CD4-positive, CD25-positive, alpha-beta regulatory T cell (primary cell): Measurements from ENCODE around the gene GIT1. TPM values are rescaled to one million over a fixed set of nuclear protein-coding genes. Genes with fewer than 3 reads are reported as not detected.

Experiments used
- ATAC-seq, 2 donors: fragments of 150-1000 bp; cut with Tn5 transposase; one replicate each; pipeline ENCODE4 v1.10.0; 2021; ENCODE audit warnings: low read depth in 2 of 2, moderate number of reproducible peaks in 2 of 2, moderate library complexity in 1 of 2
- DNase-seq, 3 donors: peaks; one replicate each; pipeline versions ENCODE4 v3.0.0 to v3.0.0-alpha.2; 2012 to 2022; ENCODE audit warnings: mixed read lengths in 1 of 3
- H3K27ac ChIP-seq: one replicate; pipeline ENCODE4 v1.7.0; 2013; ENCODE audit warnings: mild to moderate bottlenecking, low read length; ENCODE audit not compliant: insufficient read depth, poor library complexity, severe bottlenecking
- H3K27me3 ChIP-seq: one replicate; pipeline ENCODE4 v1.7.0; 2013; ENCODE audit warnings: low read length; ENCODE audit not compliant: control insufficient read depth, insufficient read depth
- H3K36me3 ChIP-seq: one replicate; pipeline ENCODE4 v1.7.0; 2013; ENCODE audit warnings: mild to moderate bottlenecking, low read length, moderate library complexity; ENCODE audit not compliant: control insufficient read depth, insufficient read depth
- H3K4me1 ChIP-seq: 2 replicates; pipeline ENCODE4 v1.7.0; 2013; ENCODE audit warnings: mild to moderate bottlenecking, low read length; ENCODE audit not compliant: insufficient read depth, control insufficient read depth, poor library complexity, severe bottlenecking
- H3K4me3 ChIP-seq: one replicate; pipeline ENCODE4 v1.7.0; 2013; ENCODE audit warnings: low read depth, mild to moderate bottlenecking, low read length, moderate library complexity
- H3K9me3 ChIP-seq, 2 experiments: 1 replicate in 1 of 2; 2 replicates in 1 of 2; pipeline ENCODE4 v1.7.0; 2013; ENCODE audit warnings: low read length in 2 of 2, mild to moderate bottlenecking in 1 of 2, moderate library complexity in 1 of 2; ENCODE audit not compliant: control insufficient read depth in 2 of 2
- H3K27ac Mint-ChIP-seq, 3 donors: one replicate each; pipeline ENCODE4 v1.8.0; 2020 to 2022; ENCODE audit warnings: mild to moderate bottlenecking in 3 of 3, mixed read lengths in 3 of 3, moderate library complexity in 2 of 3
- H3K27me3 Mint-ChIP-seq: one replicate; pipeline ENCODE4 v1.8.0; 2022; ENCODE audit warnings: mild to moderate bottlenecking, mixed read lengths
- H3K36me3 Mint-ChIP-seq: one replicate; pipeline ENCODE4 v1.8.0; 2020; ENCODE audit warnings: mixed read lengths
- H3K4me1 Mint-ChIP-seq, 4 donors: one replicate each; pipeline ENCODE4 v1.8.0; 2020 to 2022; ENCODE audit warnings: mixed read lengths in 4 of 4, mild to moderate bottlenecking in 1 of 4
- H3K4me3 Mint-ChIP-seq, 4 donors: one replicate each; pipeline ENCODE4 v1.8.0; 2020 to 2022; ENCODE audit warnings: mild to moderate bottlenecking in 4 of 4, mixed read lengths in 4 of 4, moderate library complexity in 3 of 4
- H3K9me3 Mint-ChIP-seq, 7 donors: one replicate each; pipeline ENCODE4 v1.8.0; 2020 to 2022; ENCODE audit warnings: mixed read lengths in 7 of 7, mild to moderate bottlenecking in 3 of 7, moderate library complexity in 2 of 7
- polyA plus RNA-seq, 4 donors: library from polyadenylated mRNA; unstranded; fragments of 300-500 nt; fragmentation: Illumina TruSeq; gene quantifications; one replicate each; pipeline ENCODE4 v1.2.3, GENCODE V29; 2021
- total RNA-seq: library from RNA; stranded (reverse); gene quantifications from one replicate; pipeline ENCODE4 v1.2.3, GENCODE V29; 2022

GIT1 gene
- total and polyA plus RNA-seq, 5 donors from 2014 or later, result 5.5 to 41.5 (median 6.6) TPM

DNA sequence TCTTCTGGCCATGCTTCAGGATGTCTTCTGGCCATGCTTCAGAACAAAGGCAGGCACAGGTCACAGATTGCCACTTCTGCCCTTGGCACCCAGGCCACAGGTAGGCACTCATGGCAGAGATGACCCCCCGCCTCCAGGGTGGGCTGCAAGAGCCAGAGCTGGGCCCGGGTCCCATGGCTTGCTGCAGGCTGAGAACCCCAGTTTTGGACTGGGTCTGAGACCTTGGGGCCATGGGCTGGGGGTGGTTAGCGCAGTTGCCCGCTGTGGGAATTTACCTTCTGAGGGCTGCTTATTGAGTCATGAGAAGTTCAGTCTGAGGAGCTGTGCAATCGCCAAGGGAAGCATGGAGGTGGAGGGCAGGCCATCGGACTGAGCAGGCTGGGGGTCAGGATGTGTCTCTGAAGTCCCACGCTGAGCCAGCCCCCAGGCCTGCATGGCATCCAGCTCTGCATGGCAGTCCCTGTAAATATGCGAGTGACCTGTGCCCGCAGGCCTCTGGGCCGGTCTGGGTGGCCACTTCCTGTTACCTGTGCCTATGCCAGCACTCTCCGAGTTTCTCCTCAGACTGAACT, 5.2 kb upstream of the GIT1 start:
- Histone ChIP-seq H3K4me3 (no peak overlapping the region), H3K9me3 (no peaks in the 10 kb centered on the region), H3K36me3 (no peaks in the 10 kb centered on the region), H3K27me3 (no peaks in the 10 kb centered on the region), H3K4me1 (peaks cover 44% of the 10 kb centered on the region), H3K27ac (no peak overlapping the region)
- no peak overlapping the region for H3K27ac Mint-ChIP-seq
- peaks cover 0 to 42% (median 19%) of the 10 kb centered on the region in 4 donors for H3K4me1 Mint-ChIP-seq
- peak overlapping the region; percentile 76 to 94 (median 81) for H3K4me3 Mint-ChIP-seq
- H3K9me3 Mint-ChIP-seq, result no peaks in the 10 kb centered on the region
- H3K27me3 Mint-ChIP-seq, result no peaks in the 10 kb centered on the region
- no peak for ATAC-seq
- H3K36me3 Mint-ChIP-seq, result no peaks in the 10 kb centered on the region
- no peak for DNase-seq

DNA sequence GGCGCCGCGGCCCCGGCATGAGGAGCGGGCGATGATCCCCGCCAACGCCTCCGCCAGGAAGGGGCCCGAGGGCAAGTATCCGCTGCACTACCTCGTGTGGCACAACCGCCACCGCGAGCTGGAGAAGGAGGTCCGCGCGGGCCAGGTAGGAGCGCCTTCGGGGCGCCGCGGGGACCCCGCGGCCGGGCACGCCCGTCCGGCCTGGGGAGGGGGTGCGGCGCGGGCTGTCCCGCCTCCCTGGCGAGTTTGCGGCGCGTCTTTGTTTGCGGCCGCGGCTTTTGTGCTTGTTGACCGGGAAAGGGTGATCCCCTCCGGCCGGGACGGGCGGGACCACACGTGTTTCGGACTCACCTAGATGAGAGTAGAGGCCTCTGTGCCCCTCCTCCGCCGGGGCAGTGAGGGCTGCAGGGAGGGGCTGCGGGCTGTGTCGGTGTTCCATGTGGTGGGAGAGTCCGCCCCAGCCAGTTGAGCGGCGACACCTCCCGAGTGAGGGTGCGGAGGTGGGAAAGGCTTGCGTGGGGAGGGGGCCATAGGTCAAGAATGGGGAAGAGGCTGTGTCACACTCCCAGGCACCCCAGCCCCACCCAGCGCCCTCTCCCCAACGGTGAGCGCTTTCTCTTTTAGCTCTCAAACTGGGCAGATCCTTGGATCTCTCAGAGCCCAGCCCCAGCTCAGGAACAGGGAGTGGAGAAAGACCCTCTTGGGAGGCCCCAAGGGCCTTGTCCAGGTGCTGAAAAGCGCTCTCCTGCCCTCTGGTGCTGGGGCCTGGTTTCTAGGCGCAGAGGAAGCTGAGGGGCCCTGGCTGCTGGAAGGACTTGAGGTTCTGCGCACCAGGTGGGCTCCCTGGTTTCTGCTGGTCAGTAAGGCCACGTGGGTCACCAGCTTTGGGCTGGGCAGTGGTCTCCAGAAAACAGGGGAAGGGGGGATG, 4.4 kb upstream of the GIT1 start:
- H3K36me3 ChIP-seq, result no peaks in the 10 kb centered on the region
- Mint-ChIP-seq H3K4me1 (peaks cover 0 to 39% (median 19%) of the 10 kb centered on the region in 4 donors), H3K27ac (no peak overlapping the region), H3K27me3 (no peaks in the 10 kb centered on the region), H3K4me3 (peak overlapping the region; percentile 76 to 94 (median 81)), H3K9me3 (no peaks in the 10 kb centered on the region), H3K36me3 (no peaks in the 10 kb centered on the region)
- no peaks in the 10 kb centered on the region for H3K27me3 ChIP-seq
- ATAC-seq (no peak), DNase-seq (peak in 1 of 3 donors; percentile 42)
- no peak overlapping the region for H3K4me3 ChIP-seq
- no peaks in the 10 kb centered on the region for H3K9me3 ChIP-seq
- no peak overlapping the region for H3K27ac ChIP-seq
- peaks cover 44% of the 10 kb centered on the region for H3K4me1 ChIP-seq

DNA sequence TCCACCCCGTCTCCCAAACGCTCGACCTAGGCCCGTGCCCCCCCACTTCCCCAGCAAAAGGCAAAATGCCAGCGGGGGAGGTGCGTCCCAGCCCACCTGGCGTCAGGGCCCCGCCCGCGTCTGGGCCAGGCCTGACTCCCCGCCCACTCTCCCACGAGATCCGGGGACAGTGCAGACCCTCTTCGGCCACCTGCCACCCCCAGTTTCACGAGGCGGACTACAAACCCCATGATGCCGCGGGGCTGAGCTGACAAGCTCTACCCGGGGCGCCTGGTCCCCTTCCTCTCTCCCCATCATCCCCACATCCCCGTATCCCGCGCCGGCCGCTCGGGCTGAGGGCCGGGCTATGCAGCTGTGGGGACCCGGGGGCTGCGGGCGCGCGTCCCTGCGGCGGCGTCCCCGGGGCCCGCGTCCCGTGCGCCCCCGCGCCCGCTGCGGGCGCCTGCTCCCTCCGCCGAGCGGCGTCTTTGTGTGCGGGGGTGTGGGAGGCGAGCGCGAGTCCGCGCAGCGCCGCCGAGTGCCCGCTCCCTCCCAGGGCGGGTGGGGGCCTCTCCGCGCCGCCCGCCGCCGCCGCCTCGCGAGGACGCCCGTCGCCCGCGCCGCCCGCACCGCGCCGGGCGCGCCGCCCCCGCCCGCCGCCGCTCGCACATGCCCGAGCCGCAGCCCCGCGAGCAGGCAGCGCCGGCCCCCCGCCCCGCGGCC, 3.6 kb upstream of the GIT1 start, which contains the start of gene ANKRD13B:
Gene ANKRD13B, plus strand, starts transcription at position 283 of the 702 bp plus-strand sequence. CDS start 490 bp downstream, outside the sequence.
- H3K27me3 Mint-ChIP-seq, result no peaks in the 10 kb centered on the region
- no peak within 1 kb of the TSS for H3K4me3 ChIP-seq
- H3K4me1 Mint-ChIP-seq, result peaks cover 0 to 42% (median 23%) of the 10 kb centered on the region in 4 donors
- H3K9me3 Mint-ChIP-seq, result no peaks in the 10 kb centered on the region
- H3K9me3 ChIP-seq, result no peaks in the 10 kb centered on the region
- DNase-seq, result peak in 2 of 3 donors; percentile 25 to 52
- ATAC-seq, result no peak
- H3K36me3 Mint-ChIP-seq, result no peaks in the 10 kb centered on the region
- peak within 1 kb of the TSS; percentile 91 to 94 (median 94) for H3K4me3 Mint-ChIP-seq
- peak within 1 kb of the TSS in 2 of 3 donors; percentile 51 to 82 for H3K27ac Mint-ChIP-seq
- no peaks in the 10 kb centered on the region for H3K27me3 ChIP-seq
- H3K36me3 ChIP-seq, result no peaks in the 10 kb centered on the region
- H3K4me1 ChIP-seq, result peaks cover 52% of the 10 kb centered on the region
- H3K27ac ChIP-seq, result no peak within 1 kb of the TSS

DNA sequence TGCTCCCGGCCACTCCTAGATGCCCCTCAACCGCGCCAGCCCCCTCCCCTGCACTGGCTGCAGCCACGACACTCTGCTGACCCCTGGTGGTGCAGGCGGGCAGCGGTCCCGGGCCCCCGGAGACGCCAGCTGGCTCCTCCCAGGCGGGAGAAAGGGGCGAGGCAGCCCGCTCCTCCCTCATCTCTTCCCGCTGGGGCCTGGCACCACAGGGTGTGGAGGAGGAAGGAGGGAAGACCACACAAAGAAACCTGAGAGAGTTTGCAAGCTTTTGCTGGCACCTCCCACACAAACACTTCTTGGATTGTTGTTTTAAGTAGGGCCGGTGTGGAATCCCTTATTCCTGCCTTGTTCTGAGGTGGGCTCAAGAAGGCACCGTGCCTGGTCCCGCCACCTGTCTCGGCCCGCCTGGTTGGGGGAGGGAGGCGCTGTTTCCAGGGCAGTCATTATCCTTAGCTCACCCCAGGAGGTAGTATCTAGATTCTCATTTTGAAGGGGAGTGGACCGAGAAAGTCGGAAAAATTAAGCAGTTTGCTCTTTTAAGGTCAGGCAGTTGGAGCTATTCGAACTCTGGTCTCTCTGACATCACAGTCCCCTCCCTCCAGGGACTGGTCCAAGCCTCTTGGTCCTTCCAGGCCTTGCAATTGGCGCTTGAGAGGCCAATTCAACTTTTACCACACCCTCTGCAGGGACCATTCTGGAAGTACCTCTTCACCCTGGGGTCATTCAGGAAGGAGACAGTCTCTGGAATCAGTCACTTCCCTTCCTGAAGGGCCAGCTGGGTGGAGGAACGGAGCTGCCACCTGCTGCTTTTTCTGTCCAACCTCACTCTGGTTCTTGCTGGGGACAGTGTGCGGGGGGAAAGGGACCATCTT, 2.5 kb upstream of the GIT1 start:
- Mint-ChIP-seq H3K4me3 (peak overlapping the region; percentile 91 to 94 (median 92)), H3K4me1 (peaks cover 0 to 52% (median 30%) of the 10 kb centered on the region in 4 donors), H3K36me3 (no peaks in the 10 kb centered on the region), H3K27ac (peak overlapping the region in 2 of 3 donors; percentile 51 to 82), H3K9me3 (no peaks in the 10 kb centered on the region), H3K27me3 (no peaks in the 10 kb centered on the region)
- Histone ChIP-seq H3K4me1 (peaks cover 63% of the 10 kb centered on the region), H3K9me3 (no peaks in the 10 kb centered on the region), H3K36me3 (no peaks in the 10 kb centered on the region), H3K27ac (peak overlapping the region; percentile 65), H3K27me3 (no peaks in the 10 kb centered on the region), H3K4me3 (no peak overlapping the region)
- peak; percentile 67 to 74 (median 73) for DNase-seq
- ATAC-seq, result peak; percentile 37 to 40

DNA sequence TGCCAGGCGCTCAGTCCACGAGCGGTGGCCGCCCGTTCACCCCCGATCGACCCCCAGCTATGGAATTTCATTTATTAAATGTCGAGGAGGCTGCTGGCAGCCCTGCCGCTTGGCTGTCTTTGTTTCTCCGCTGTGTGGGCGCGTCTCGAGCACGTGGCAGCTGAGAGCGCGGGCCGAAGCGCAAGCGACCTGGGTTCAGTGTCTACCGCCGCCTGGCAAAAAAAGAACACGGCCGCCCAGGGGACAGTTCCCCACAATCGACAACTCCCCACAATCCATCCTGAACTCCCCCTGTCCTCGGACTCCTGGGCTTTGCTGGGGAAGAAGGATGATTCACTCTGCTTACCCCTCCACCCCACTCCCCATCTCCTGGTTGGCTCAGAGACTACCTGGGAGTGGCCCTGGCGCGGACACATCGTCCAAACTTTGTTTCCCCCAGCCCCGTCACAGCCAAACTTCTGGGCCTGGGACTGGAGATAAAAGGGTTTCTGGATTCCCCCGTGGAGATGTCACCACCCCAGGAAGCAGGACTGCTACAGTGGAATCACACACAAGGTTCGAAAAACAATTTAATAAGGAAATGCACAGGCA, 1.8 kb upstream of the GIT1 start:
- Mint-ChIP-seq H3K4me3 (peak overlapping the region; percentile 91 to 94 (median 92)), H3K9me3 (no peaks in the 10 kb centered on the region), H3K27ac (peak overlapping the region in 2 of 3 donors; percentile 41 to 76), H3K4me1 (peaks cover 3 to 60% (median 34%) of the 10 kb centered on the region in 4 donors), H3K27me3 (no peaks in the 10 kb centered on the region), H3K36me3 (no peaks in the 10 kb centered on the region)
- H3K4me3 ChIP-seq, result peak overlapping the region; percentile 48
- peaks cover 69% of the 10 kb centered on the region for H3K4me1 ChIP-seq
- ATAC-seq (no peak), DNase-seq (peak in 2 of 3 donors; percentile 34 to 56)
- H3K27me3 ChIP-seq, result no peaks in the 10 kb centered on the region
- peak overlapping the region; percentile 65 for H3K27ac ChIP-seq
- no peaks in the 10 kb centered on the region for H3K9me3 ChIP-seq
- no peaks in the 10 kb centered on the region for H3K36me3 ChIP-seq

DNA sequence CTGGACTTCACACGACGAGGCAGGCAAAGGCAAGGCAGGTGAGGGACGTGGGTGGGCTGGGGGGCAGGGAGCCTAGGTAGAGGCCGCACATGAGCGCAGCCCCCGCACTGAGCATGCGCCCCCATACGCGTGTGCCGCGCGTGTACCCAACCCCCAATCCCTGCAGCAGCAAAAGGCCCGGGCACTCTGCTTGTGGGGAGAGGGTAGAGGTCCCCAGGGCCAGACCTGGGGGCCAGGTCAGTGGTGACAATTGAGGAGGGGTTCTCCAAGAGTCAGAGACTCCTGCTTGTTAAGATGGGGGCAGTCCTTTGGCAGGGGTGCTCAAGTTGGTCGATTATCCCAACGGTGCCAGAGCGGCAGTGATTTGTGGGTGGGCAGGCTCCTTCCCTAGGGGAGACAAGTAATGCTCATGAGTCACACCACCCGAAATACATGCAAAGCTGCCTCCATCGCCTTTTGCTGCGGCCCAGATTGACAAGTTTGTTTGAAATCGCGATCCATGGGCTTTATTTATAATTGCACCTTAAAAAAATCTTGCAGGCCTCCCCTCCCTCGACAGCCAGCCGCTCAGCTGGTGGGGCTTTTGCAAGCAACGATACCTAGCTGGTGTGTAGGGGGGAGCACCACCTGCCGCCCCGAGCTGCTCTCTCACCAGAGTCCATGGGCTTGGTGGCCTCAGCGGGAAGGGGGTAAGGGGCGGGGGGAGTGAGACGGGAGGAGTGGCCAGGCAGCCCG, 1.1 kb upstream of the GIT1 start:
- H3K9me3 ChIP-seq, result no peaks in the 10 kb centered on the region
- no peaks in the 10 kb centered on the region for H3K27me3 ChIP-seq
- Mint-ChIP-seq H3K27ac (peak overlapping the region; percentile 26 to 88 (median 83)), H3K4me3 (peak overlapping the region; percentile 91 to 94 (median 92)), H3K36me3 (no peaks in the 10 kb centered on the region), H3K27me3 (no peaks in the 10 kb centered on the region), H3K4me1 (peaks cover 6 to 66% (median 38%) of the 10 kb centered on the region in 4 donors), H3K9me3 (no peaks in the 10 kb centered on the region)
- H3K36me3 ChIP-seq, result no peaks in the 10 kb centered on the region
- H3K4me1 ChIP-seq, result peaks cover 74% of the 10 kb centered on the region
- peak overlapping the region; percentile 65 for H3K27ac ChIP-seq
- peak overlapping the region; percentile 77 for H3K4me3 ChIP-seq
- ATAC-seq, result no peak
- no peak for DNase-seq
